Keratinocyte (primary cell): Measurements from ENCODE around the gene DDB1.

ENCODE experiments used
- CTCF ChIP-seq, 3 experiments: IDR thresholded peaks in 1 of 3; conservative IDR thresholded peaks in 1 of 3; optimal IDR thresholded peaks in 1 of 3; 2 replicates in 2 of 3; 3 replicates in 1 of 3; pipeline versions ENCODE3 to v1.5.1; 2011; ENCODE audit warnings: low read length in 3 of 3, mild to moderate bottlenecking in 3 of 3, moderate library complexity in 2 of 3, control low read depth in 1 of 3, inconsistent platforms in 1 of 3; ENCODE audit not compliant: insufficient read depth in 2 of 3; ENCODE audit errors: extremely low read depth in 1 of 3
- EZH2 ChIP-seq: IDR thresholded peaks from one replicate; pipeline ENCODE4 v1.6.1; 2012; ENCODE audit warnings: inconsistent platforms, mild to moderate bottlenecking, low read length, moderate library complexity

GRCh38 chr11:61277186-61278000 is 55.5 kb downstream of the DDB1 start:
- no peak for TF ChIP-seq CTCF (optimal IDR thresholded peaks at IDR 0.05 in 1 of 3, IDR thresholded peaks at IDR 0.05 in 1 of 3, conservative IDR thresholded peaks at IDR 0.05 in 1 of 3; ENCODE audit: extremely low read depth in 1 of 3, insufficient read depth in 2 of 3, low read length in 3 of 3)
- TF ChIP-seq EZH2 = no peak
